ENCODE data around the gene CECR2.

DNA sequence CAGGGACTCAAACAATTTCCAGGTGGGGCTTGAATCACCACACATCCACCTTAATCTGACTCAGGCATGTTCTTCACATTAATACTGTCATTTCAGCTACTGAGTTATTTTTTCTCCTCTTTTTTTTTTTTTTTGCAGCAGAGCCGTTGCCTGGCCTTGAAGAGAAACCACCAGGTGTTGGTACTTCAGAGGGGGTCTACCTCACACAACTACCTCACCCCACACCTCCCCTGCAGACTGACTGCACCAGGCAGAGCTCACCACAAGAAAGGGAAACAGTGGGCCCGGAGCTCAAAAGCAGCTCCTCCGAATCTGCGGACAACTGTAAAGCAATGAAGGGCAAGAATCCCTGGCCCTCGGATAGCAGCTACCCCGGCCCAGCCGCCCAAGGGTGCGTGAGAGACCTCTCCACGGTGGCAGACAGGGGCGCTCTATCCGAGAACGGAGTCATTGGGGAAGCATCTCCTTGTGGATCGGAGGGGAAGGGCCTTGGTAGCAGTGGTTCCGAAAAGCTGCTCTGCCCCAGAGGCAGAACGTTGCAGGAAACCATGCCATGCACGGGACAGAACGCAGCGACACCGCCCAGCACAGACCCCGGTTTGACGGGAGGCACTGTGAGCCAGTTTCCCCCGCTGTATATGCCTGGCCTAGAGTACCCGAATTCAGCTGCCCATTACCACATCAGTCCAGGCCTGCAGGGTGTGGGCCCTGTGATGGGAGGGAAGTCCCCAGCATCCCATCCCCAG lies 178.9 kb downstream of the CECR2 start:
- TF ChIP-seq, protein P1, sequence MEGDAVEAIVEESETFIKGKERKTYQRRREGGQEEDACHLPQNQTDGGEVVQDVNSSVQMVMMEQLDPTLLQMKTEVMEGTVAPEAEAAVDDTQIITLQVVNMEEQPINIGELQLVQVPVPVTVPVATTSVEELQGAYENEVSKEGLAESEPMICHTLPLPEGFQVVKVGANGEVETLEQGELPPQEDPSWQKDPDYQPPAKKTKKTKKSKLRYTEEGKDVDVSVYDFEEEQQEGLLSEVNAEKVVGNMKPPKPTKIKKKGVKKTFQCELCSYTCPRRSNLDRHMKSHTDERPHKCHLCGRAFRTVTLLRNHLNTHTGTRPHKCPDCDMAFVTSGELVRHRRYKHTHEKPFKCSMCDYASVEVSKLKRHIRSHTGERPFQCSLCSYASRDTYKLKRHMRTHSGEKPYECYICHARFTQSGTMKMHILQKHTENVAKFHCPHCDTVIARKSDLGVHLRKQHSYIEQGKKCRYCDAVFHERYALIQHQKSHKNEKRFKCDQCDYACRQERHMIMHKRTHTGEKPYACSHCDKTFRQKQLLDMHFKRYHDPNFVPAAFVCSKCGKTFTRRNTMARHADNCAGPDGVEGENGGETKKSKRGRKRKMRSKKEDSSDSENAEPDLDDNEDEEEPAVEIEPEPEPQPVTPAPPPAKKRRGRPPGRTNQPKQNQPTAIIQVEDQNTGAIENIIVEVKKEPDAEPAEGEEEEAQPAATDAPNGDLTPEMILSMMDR (IDR thresholded peaks at IDR 0.05): no peak
- no peak for TF ChIP-seq EZH2 (IDR thresholded peaks at IDR 0.05)
- TF ChIP-seq EZH2phosphoT487 (IDR thresholded peaks at IDR 0.05): no peak

Measured in neural progenitor cell (in vitro differentiated cells).